GM12892 (cell line): ENCODE results near the gene SLC16A8.

ENCODE experiments used
- POLR2A ChIP-seq: IDR thresholded peaks from 2 replicates; pipeline ENCODE4 v1.6.1; 2011; ENCODE audit warnings: low read depth, low read length, control low read depth
- POLR2AphosphoS5 ChIP-seq: IDR thresholded peaks from 2 replicates; pipeline ENCODE4 v1.6.1; 2011; ENCODE audit warnings: low read depth, low read length, control low read depth
- TAF1 ChIP-seq: IDR thresholded peaks from 2 replicates; pipeline ENCODE4 v1.6.1; 2011; ENCODE audit warnings: low read depth, mild to moderate bottlenecking, control low read depth, low read length, borderline replicate concordance

DNA sequence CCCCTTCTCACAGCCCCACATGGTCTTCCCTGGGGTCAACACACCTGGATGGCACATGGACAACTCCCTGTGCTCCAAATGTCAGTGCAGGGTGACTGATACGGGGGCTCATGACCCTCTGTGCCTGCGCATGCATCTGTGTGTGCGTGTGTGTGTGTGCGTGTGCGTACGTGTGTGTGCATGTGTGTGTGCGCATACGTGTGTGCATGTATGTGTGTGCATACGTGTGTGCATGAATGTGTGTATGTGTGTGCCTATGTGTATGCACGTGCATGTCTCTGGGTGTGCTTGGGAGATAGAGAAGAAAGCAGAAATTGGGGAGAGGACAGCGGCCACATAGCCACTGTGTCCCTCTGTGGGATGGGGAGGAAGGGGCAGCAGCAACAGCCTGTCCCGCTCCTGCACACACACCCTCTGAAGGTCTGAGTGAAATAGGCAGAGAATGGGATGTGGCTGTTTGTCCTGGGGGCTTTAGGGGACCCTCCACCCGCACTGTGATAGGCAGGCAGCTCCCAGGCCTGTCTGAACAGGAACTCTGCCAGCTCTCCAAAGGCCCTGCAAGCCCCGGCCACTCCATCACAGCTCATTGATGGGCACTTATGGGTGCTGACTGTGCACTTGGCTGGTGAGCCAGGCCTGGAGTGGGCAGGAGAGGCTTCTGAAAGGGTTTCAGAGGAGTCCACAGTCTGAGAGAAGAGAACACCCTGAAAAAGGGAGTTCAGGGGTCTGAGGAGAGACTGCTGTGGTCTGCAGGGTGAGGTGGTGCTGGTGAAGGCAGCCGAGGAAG lies 55.4 kb downstream of the SLC16A8 start:
- no peak for TF ChIP-seq POLR2A
- TF ChIP-seq POLR2AphosphoS5 = no peak
- no peak for TF ChIP-seq TAF1
